ENCODE data around the gene MAGEF1. TPM values are rescaled to one million over a fixed set of nuclear protein-coding genes. Genes with fewer than 3 reads are reported as not detected.

MAGEF1 gene
- polyA plus RNA-seq (2013, experiment 1 of 2; ENCODE audit: insufficient read length), result 32.3 TPM
- 31.8 TPM for polyA plus RNA-seq (2013, experiment 2 of 2; ENCODE audit: insufficient read length)

GRCh38 chr3:184711493-184712247 lies at the start of gene MAGEF1:
TSS of gene MAGEF1 (minus strand) at chr3:184712064. CDS start at chr3:184711821, 243 bp downstream.
- DNase-seq, result peak; percentile 86

- DNase-seq, result peak; percentile 96
These were observed 49.4 kb upstream of the MAGEF1 start for GRCh38 chr3:184761075-184761841.

GRCh38 chr3:184760337-184761074 lies 48.6 kb upstream of the MAGEF1 start:
- DNase-seq, result no peak

- DNase-seq, result no peak
These were observed 47.9 kb upstream of the MAGEF1 start for GRCh38 chr3:184759666-184760200.

GRCh38 chr3:184758056-184758455 lies 46.2 kb upstream of the MAGEF1 start:
- DNase-seq, result no peak

GRCh38 chr3:184757022-184757651 lies 45.3 kb upstream of the MAGEF1 start:
- DNase-seq, result peak; percentile 90

GRCh38 chr3:184756151-184757021 lies 44.5 kb upstream of the MAGEF1 start:
- no peak for DNase-seq

GRCh38 chr3:184755315-184755731 lies 43.5 kb upstream of the MAGEF1 start:
- no peak for DNase-seq

GRCh38 chr3:184752361-184752760 lies 40.5 kb upstream of the MAGEF1 start:
- DNase-seq, result no peak

- no peak for DNase-seq
These were observed 39.6 kb upstream of the MAGEF1 start for GRCh38 chr3:184751204-184752040.

GRCh38 chr3:184750349-184751083 lies 38.7 kb upstream of the MAGEF1 start:
- DNase-seq, result no peak

GRCh38 chr3:184749168-184749744 lies 37.4 kb upstream of the MAGEF1 start:
- DNase-seq, result no peak

- DNase-seq, result peak; percentile 29
These were observed 36.6 kb upstream of the MAGEF1 start for GRCh38 chr3:184748219-184749135.

GRCh38 chr3:184746131-184747120 lies 34.6 kb upstream of the MAGEF1 start:
- no peak for DNase-seq

- DNase-seq, result no peak
These were observed 33.7 kb upstream of the MAGEF1 start for GRCh38 chr3:184745526-184745925.

GRCh38 chr3:184743248-184743647 lies 31.4 kb upstream of the MAGEF1 start:
- DNase-seq, result no peak

Measured in fibroblast of skin of scalp (primary cell).